ENCODE results near the gene TBC1D13. TPM values are rescaled to one million over a fixed set of nuclear protein-coding genes. Genes with fewer than 3 reads are reported as not detected.
A peak's percentile ranks its signal among the peaks of the same experiment; 100 is the strongest.

Gene TBC1D13
- total and polyA plus RNA-seq, 9 of the 15 experiments (the other 6 are each of a cell fraction or from before 2014, with no cell fraction given) = 2.3 to 28.7 (median 11.4) TPM

- TSS peak; percentile 54 for BruUV-seq (replicated peaks)
- H4K20me1 ChIP-seq (replicated peaks; ENCODE audit: control insufficient read depth, insufficient read depth, low read length) = no peaks in the 10 kb centered on the region
- ChIA-PET CTCF (ENCODE audit: low intra/inter-chr PET ratio) (no interaction called here), POLR2A (interaction anchor here (0.6 to 2.6 kb wide), 7 partner anchors 8 to 274 kb away, joined by 3 to 48 read pairs (median 3); partner anchors contain the start of gene ENDOG)
- in situ Hi-C loops (cut with MboI) = no loop called here
- H3K79me2 ChIP-seq (ENCODE audit: control insufficient read depth, insufficient read depth, low read length) = peaks cover 17% of the 10 kb centered on the region
- H3K9me1 ChIP-seq (ENCODE audit: control insufficient read depth, insufficient read depth, low read length) = no peaks in the 10 kb centered on the region
- H3K4me3 ChIP-seq = peak overlapping the region; percentile 80
- 24% methylated on average over 18 of the region's 18 CpGs for WGBS (ENCODE audit: insufficient coverage, low coverage, missing lambda C conversion rate)
- DNase-seq (ENCODE audit: extremely low read depth in 1 of 4, low spot score in 3 of 4) (peak in 1 of 4 experiments; percentile 30), FAIRE-seq (no peak), ATAC-seq (peak; percentile 14)
- H3K27me3 ChIP-seq (ENCODE audit: control insufficient read depth in 2 of 2, insufficient read depth in 2 of 2, low read length in 2 of 2) = no peaks in the 10 kb centered on the region
- H3K4me1 ChIP-seq (replicated peaks in 1 of 2; ENCODE audit: control insufficient read depth in 2 of 2, insufficient read depth in 2 of 2, low read length in 2 of 2) = peaks cover 5 to 36% of the 10 kb centered on the region in 2 experiments; a peak in 4 of 5 replicates
- peak overlapping the region; percentile 82 for H2AFZ ChIP-seq (ENCODE audit: low read depth, low read length)
- intact Hi-C loops (cut with micrococcal nuclease) = loop anchor here (1.0 kb wide), 1 partner anchor 16 kb away; no protein-coding TSS in a partner anchor
- peaks cover 59% of the 10 kb centered on the region; the same call in 2 of the 3 replicates for H3K36me3 ChIP-seq (ENCODE audit: control insufficient read depth, insufficient read depth, low read length)
- H3K9ac ChIP-seq (ENCODE audit: insufficient read depth in 1 of 2, low read depth in 2 of 2, low read length in 2 of 2) = peak overlapping the region; percentile 82 to 97
- H3K4me2 ChIP-seq (ENCODE audit: insufficient read depth, low read length) = peak overlapping the region; percentile 92
- peak overlapping the region; percentile 73 for H3K27ac ChIP-seq (ENCODE audit: extremely low read depth, low read depth, low read length)
- no peaks in the 10 kb centered on the region for H3K9me3 ChIP-seq (replicated peaks; ENCODE audit: control insufficient read depth, insufficient read depth, low read depth, low read length)
- TF ChIP-seq SUPT5H (IDR thresholded peaks at IDR 0.05) (no peak), ZFP1 (CRISPR knock-in tag; IDR thresholded peaks at IDR 0.05) (no peak), KDM1A (IDR thresholded peaks at IDR 0.05) (peak in 1 of 2 experiments; percentile 19; a peak in 1 of 4 replicates), TBP (optimal IDR thresholded peaks at IDR 0.05; ENCODE audit: low read depth, low read length) (peak; percentile 21), ZBTB5 (IDR thresholded peaks at IDR 0.05) (no peak), ZNF263 (CRISPR knock-in tag; IDR thresholded peaks at IDR 0.05; ENCODE audit: borderline replicate concordance) (0 out of 2 replicates have a peak, but pooled peaks have one; percentile 15), ZNF445 (CRISPR knock-in tag; IDR thresholded peaks at IDR 0.05; ENCODE audit: low read depth) (no peak), ZNF507 (tag; conservative IDR thresholded peaks at IDR 0.05) (no peak), ZC3H4 (CRISPR knock-in tag; IDR thresholded peaks at IDR 0.05; ENCODE audit: borderline replicate concordance) (no peak), NEUROD1 (IDR thresholded peaks at IDR 0.05; ENCODE audit: borderline replicate concordance, low read depth, low read length, partially characterized antibody) (no peak), CTCF (IDR thresholded peaks at IDR 0.05 in 2 of 3, conservative IDR thresholded peaks at IDR 0.05 in 1 of 3; ENCODE audit: insufficient read depth in 2 of 3, low read depth in 1 of 3, low read length in 3 of 3) (peak in 1 of 3 experiments; percentile 18; a peak in 2 of 6 replicates), USF2 (CRISPR knock-in tag; IDR thresholded peaks at IDR 0.05) (no peak), ZNF3 (CRISPR knock-in tag; IDR thresholded peaks at IDR 0.05) (peak; percentile 68; the same call in 1 of the 2 replicates), BCL6 (CRISPR knock-in tag; IDR thresholded peaks at IDR 0.05) (no peak)
Observed at GRCh38 chr9:128828719-128829452, 41.8 kb downstream of the TBC1D13 start.
